Panc1 (cell line): Measurements from ENCODE around the gene MORC4. TPM values are rescaled to one million over a fixed set of nuclear protein-coding genes. Genes with fewer than 3 reads are reported as not detected.

Source experiments
- ATAC-seq: fragments of 200-7000 bp; cut with Tn5 transposase; 2 replicates; pipeline ENCODE4 v1.9.1; 2020; ENCODE audit warnings: mild to moderate bottlenecking, moderate library complexity
- BruUV-seq: library from RNA; stranded (reverse); fragments of 400-500 nt; replicated peaks from 2 replicates; lab custom pipeline; 2021; lab: Mats Ljungman, UMichigan
- CTCF ChIA-PET: fragments of 300-600 bp; sonication (Branson Sonifier 250); formaldehyde crosslinking; loops from one replicate; lab custom pipeline; 2022; ENCODE audit warnings: antibody characterized with exemption; lab: Charles Lee
- POLR2A ChIA-PET: fragments of 300-600 bp; sonication (Branson Sonifier 250); formaldehyde crosslinking; loops from one replicate; lab custom pipeline; 2022; ENCODE audit warnings: antibody characterized with exemption; lab: Charles Lee
- DNase-seq: peaks from one replicate; pipeline ENCODE4 v3.0.0-alpha.2; 2010; ENCODE audit warnings: low read depth, low spot score
- H3K27ac ChIP-seq: 2 replicates; pipeline ENCODE4 v1.5.1; 2011; ENCODE audit warnings: mild to moderate bottlenecking, low read length, inconsistent platforms
- H3K27me3 ChIP-seq: fragments of 200-500 bp; sonication (Bioruptor generic); 2 replicates; pipeline ENCODE4 v1.6.0; 2014; ENCODE audit warnings: low read length, inconsistent platforms; ENCODE audit not compliant: control insufficient read depth, insufficient read depth
- H3K36me3 ChIP-seq: fragments of 200-500 bp; sonication (Bioruptor generic); 2 replicates; pipeline ENCODE4 v1.5.1; 2014; ENCODE audit warnings: inconsistent platforms, mild to moderate bottlenecking, low read length, moderate library complexity; ENCODE audit not compliant: control insufficient read depth, insufficient read depth
- H3K4me1 ChIP-seq: 2 replicates; pipeline ENCODE4 v1.5.1; 2011; ENCODE audit warnings: inconsistent platforms, mild to moderate bottlenecking, low read length, moderate library complexity; ENCODE audit not compliant: control insufficient read depth, insufficient read depth
- H3K4me3 ChIP-seq, 2 experiments: 2 replicates each; pipeline ENCODE4 v1.5.1; 2011 to 2012; ENCODE audit warnings: low read depth in 2 of 2, low read length in 2 of 2, mild to moderate bottlenecking in 2 of 2, inconsistent platforms in 1 of 2, moderate library complexity in 1 of 2
- H3K9me3 ChIP-seq: fragments of 200-500 bp; sonication (Bioruptor generic); 2 replicates; pipeline ENCODE4 v1.5.1; 2014; ENCODE audit warnings: low read depth, mild to moderate bottlenecking, inconsistent platforms, low read length, moderate library complexity; ENCODE audit not compliant: control insufficient read depth, insufficient read depth
- POLR2AphosphoS5 ChIP-seq: IDR thresholded peaks from 2 replicates; pipeline ENCODE4 v1.6.1; 2012; ENCODE audit warnings: mild to moderate bottlenecking, low read depth, low read length, moderate library complexity
- SIN3A ChIP-seq: IDR thresholded peaks from 2 replicates; pipeline ENCODE4 v1.6.1; 2012; ENCODE audit warnings: low read depth, mild to moderate bottlenecking, low read length, moderate library complexity, borderline replicate concordance; ENCODE audit not compliant: insufficient read depth
- TCF7L2 ChIP-seq: IDR thresholded peaks from 2 replicates; pipeline ENCODE4 v1.6.1; 2011; ENCODE audit warnings: mild to moderate bottlenecking, low read depth, low read length, inconsistent platforms
- in situ Hi-C: cut with HindIII; loops from 2 replicates; pipeline ENCODE4 v1.10.0; 2016; ENCODE audit warnings: low sequenced_read_pairs, low pct_unique_long_range_greater_than_20kb
- intact Hi-C: fragments of 100-400 bp; cut with micrococcal nuclease; formaldehyde crosslinking; loops from one replicate; pipeline ENCODE4 v1.10.0; 2022; ENCODE audit not compliant: unreplicated experiment
- total RNA-seq: library from RNA; stranded (reverse); gene quantifications from one replicate; pipeline ENCODE4 v1.2.1, GENCODE V29; 2021; ENCODE audit not compliant: unreplicated experiment
- TF ChIP-seq, protein P1 (sequence below), 2 experiments: IDR thresholded peaks; 2 replicates each; pipeline ENCODE4 v1.6.1; 2011 to 2012; ENCODE audit warnings: low read depth in 2 of 2, control low read depth in 1 of 2, low read length in 1 of 2, mild to moderate bottlenecking in 1 of 2, moderate library complexity in 1 of 2; ENCODE audit not compliant: insufficient read depth in 1 of 2
- TF ChIP-seq, protein P2 (sequence below): fragments of 450-650 bp; IDR thresholded peaks from 2 replicates; pipeline ENCODE4 v1.5.1; 2017; ENCODE audit warnings: mild to moderate bottlenecking

The MORC4 gene
- total RNA-seq, 1 experiment from 2014 or later, result 7.4 TPM

DNA sequence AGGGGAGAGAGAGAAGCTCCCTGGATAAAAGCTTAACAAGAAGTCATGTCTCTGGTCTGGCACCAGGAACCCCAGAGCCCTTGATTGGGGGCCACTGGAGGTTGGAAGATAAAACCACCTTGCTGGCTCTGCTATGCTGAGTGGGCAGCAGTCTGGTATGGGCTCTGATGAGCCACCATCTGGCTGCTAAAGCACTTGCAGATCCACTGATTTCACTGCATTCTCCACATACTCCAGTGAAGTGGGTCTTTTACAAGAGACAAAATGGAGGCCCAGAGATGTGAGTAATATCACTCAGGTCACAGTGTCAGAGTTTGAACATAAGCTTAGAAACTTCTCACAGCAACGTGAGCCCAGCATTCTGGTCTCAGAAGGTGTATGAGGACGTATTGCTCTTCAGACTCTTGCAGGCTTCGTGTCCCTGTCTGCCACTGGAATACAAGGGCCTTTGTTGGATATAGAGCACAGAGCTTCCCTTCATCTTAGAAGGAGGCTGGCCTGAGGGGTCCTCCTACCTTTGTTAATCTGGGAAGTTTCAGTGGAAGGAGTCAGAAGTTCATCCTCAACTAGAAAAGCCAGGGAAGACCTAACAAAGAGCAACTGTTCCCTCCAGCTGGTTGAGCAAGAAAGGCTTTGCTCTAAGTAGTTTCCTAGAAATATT is 68.1 kb downstream of the MORC4 start:
- H3K4me1 ChIP-seq, result no peaks in the 10 kb centered on the region
- no peak overlapping the region for H3K4me3 ChIP-seq
- intact Hi-C loops (no loop called here), in situ Hi-C loops (no loop called here)
- H3K36me3 ChIP-seq, result no peaks in the 10 kb centered on the region
- TF ChIP-seq POLR2AphosphoS5 (no peak), TCF7L2 (no peak), SIN3A (no peak)
- TF ChIP-seq, protein P1, sequence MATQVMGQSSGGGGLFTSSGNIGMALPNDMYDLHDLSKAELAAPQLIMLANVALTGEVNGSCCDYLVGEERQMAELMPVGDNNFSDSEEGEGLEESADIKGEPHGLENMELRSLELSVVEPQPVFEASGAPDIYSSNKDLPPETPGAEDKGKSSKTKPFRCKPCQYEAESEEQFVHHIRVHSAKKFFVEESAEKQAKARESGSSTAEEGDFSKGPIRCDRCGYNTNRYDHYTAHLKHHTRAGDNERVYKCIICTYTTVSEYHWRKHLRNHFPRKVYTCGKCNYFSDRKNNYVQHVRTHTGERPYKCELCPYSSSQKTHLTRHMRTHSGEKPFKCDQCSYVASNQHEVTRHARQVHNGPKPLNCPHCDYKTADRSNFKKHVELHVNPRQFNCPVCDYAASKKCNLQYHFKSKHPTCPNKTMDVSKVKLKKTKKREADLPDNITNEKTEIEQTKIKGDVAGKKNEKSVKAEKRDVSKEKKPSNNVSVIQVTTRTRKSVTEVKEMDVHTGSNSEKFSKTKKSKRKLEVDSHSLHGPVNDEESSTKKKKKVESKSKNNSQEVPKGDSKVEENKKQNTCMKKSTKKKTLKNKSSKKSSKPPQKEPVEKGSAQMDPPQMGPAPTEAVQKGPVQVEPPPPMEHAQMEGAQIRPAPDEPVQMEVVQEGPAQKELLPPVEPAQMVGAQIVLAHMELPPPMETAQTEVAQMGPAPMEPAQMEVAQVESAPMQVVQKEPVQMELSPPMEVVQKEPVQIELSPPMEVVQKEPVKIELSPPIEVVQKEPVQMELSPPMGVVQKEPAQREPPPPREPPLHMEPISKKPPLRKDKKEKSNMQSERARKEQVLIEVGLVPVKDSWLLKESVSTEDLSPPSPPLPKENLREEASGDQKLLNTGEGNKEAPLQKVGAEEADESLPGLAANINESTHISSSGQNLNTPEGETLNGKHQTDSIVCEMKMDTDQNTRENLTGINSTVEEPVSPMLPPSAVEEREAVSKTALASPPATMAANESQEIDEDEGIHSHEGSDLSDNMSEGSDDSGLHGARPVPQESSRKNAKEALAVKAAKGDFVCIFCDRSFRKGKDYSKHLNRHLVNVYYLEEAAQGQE (IDR thresholded peaks at IDR 0.05; ENCODE audit: insufficient read depth in 1 of 2, low read depth in 2 of 2, low read length in 1 of 2), result no peak
- TF ChIP-seq, protein P2, sequence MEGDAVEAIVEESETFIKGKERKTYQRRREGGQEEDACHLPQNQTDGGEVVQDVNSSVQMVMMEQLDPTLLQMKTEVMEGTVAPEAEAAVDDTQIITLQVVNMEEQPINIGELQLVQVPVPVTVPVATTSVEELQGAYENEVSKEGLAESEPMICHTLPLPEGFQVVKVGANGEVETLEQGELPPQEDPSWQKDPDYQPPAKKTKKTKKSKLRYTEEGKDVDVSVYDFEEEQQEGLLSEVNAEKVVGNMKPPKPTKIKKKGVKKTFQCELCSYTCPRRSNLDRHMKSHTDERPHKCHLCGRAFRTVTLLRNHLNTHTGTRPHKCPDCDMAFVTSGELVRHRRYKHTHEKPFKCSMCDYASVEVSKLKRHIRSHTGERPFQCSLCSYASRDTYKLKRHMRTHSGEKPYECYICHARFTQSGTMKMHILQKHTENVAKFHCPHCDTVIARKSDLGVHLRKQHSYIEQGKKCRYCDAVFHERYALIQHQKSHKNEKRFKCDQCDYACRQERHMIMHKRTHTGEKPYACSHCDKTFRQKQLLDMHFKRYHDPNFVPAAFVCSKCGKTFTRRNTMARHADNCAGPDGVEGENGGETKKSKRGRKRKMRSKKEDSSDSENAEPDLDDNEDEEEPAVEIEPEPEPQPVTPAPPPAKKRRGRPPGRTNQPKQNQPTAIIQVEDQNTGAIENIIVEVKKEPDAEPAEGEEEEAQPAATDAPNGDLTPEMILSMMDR, result no peak
- ATAC-seq (no peak), DNase-seq (no peak)
- ChIA-PET CTCF (no interaction called here), POLR2A (interaction anchor here (0.7 kb wide), 1 partner anchor 39 kb away, joined by 3 read pairs; no protein-coding TSS in a partner anchor)
- BruUV-seq, result no TSS peak
- no peak overlapping the region for H3K27ac ChIP-seq
- no peaks in the 10 kb centered on the region for H3K9me3 ChIP-seq
- no peaks in the 10 kb centered on the region for H3K27me3 ChIP-seq

DNA sequence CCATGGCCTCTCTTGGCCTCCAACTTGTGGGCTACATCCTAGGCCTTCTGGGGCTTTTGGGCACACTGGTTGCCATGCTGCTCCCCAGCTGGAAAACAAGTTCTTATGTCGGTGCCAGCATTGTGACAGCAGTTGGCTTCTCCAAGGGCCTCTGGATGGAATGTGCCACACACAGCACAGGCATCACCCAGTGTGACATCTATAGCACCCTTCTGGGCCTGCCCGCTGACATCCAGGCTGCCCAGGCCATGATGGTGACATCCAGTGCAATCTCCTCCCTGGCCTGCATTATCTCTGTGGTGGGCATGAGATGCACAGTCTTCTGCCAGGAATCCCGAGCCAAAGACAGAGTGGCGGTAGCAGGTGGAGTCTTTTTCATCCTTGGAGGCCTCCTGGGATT is 71.8 kb downstream of the MORC4 start:
- TF ChIP-seq, protein P2, result no peak
- no peak for TF ChIP-seq TCF7L2
- no peak for TF ChIP-seq SIN3A
- TF ChIP-seq POLR2AphosphoS5, result no peak
- TF ChIP-seq, protein P1 (IDR thresholded peaks at IDR 0.05; ENCODE audit: insufficient read depth in 1 of 2, low read depth in 2 of 2, low read length in 1 of 2), result no peak
- intact Hi-C loops, result no loop called here
- no peaks in the 10 kb centered on the region for H3K36me3 ChIP-seq
- DNase-seq, result no peak
- in situ Hi-C loops, result no loop called here
- ChIA-PET POLR2A (no interaction called here), CTCF (no interaction called here)
- no peaks in the 10 kb centered on the region for H3K27me3 ChIP-seq
- H3K9me3 ChIP-seq, result no peaks in the 10 kb centered on the region
- ATAC-seq, result no peak
- no TSS peak for BruUV-seq
- no peak overlapping the region for H3K27ac ChIP-seq
- no peaks in the 10 kb centered on the region for H3K4me1 ChIP-seq
- H3K4me3 ChIP-seq, result no peak overlapping the region
